Right ventricle myocardium superior (tissue), 1 donor: ENCODE measurements around the gene NPHS1. TPM values are rescaled to one million over a fixed set of nuclear protein-coding genes. Genes with fewer than 3 reads are reported as not detected.
"Not testable (repeated sequence)": the region's sequence is repeated elsewhere in the genome, so short reads cannot be mapped to it uniquely, and the experiment has no call there.

Source experiments
- ATAC-seq: fragments of 200-7000 bp; cut with Tn5 transposase; one replicate; pipeline ENCODE4 v1.9.1; 2020; ENCODE audit warnings: mild to moderate bottlenecking; ENCODE audit not compliant: poor library complexity
- DNase-seq: peaks from one replicate; pipeline ENCODE4 v3.0.0-alpha.2; 2020
- intact Hi-C: fragments of 100-400 bp; cut with DNase I; formaldehyde crosslinking; loops from one replicate; pipeline ENCODE4 v1.11.2; 2022
- long read RNA-seq: library from polyadenylated mRNA; unstranded; transcript quantifications from one replicate; pipeline ENCODE4 v2.0.0, GENCODE V29; 2021
- total RNA-seq: library from RNA; stranded (reverse); fragmentation: NEBNext Ultra II Directional; extraction: Animal tissue kit (Norgen Biotek cat#: 25700); gene quantifications from one replicate; pipeline ENCODE4 v1.2.1, GENCODE V29; 2021
- donor health status: DM: no; HTN: yes; CAD: no; lungs with severe emphysema.

The NPHS1 gene, protein sequence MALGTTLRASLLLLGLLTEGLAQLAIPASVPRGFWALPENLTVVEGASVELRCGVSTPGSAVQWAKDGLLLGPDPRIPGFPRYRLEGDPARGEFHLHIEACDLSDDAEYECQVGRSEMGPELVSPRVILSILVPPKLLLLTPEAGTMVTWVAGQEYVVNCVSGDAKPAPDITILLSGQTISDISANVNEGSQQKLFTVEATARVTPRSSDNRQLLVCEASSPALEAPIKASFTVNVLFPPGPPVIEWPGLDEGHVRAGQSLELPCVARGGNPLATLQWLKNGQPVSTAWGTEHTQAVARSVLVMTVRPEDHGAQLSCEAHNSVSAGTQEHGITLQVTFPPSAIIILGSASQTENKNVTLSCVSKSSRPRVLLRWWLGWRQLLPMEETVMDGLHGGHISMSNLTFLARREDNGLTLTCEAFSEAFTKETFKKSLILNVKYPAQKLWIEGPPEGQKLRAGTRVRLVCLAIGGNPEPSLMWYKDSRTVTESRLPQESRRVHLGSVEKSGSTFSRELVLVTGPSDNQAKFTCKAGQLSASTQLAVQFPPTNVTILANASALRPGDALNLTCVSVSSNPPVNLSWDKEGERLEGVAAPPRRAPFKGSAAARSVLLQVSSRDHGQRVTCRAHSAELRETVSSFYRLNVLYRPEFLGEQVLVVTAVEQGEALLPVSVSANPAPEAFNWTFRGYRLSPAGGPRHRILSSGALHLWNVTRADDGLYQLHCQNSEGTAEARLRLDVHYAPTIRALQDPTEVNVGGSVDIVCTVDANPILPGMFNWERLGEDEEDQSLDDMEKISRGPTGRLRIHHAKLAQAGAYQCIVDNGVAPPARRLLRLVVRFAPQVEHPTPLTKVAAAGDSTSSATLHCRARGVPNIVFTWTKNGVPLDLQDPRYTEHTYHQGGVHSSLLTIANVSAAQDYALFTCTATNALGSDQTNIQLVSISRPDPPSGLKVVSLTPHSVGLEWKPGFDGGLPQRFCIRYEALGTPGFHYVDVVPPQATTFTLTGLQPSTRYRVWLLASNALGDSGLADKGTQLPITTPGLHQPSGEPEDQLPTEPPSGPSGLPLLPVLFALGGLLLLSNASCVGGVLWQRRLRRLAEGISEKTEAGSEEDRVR (N-terminal part only)
- not detected for total RNA-seq
- long read RNA-seq, result 0 reads

DNA sequence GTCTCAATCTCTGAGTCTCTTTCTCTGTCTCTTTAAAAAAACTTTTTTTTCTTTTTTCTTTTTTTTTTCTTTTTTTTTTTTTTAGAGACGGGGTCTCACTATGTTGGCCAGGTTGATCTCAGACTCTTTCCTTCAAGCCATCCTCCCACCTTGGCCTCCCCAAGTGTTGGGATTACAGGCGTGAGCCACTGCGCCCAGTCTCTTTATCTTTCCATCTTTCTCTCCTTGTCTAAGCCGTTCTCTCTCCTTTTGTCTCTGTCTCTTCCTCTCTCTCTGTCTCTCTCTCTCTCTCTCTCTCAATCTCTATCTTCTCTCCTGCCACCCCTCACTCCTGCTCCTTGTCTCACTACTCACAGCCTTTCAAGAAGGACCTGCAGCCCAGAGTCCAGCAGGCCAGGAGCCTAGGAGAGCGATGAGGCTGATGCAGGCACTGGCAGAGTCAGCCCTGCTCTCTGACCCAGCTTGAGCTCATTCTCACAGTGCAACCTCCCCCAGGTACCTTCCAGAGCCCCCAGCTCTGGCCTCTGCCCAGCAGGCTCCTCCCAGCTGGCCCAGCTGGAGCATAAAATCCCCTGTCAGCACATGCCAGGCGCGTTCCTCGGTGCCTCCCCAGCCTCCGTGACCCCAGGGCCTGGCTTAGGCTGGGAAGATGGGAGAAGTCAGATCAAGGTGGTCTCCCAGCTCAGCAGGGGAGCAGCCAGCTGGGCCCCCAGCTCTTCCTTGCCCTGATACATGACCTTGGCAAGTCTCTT is at the start of gene NPHS1:
TSS of gene NPHS1 (minus strand) at position 476 of the 752 bp plus-strand sequence. CDS start 667 bp downstream, outside the sequence.
- ATAC-seq (no peak), DNase-seq (no peak)
- intact Hi-C loops, result no loop called here

DNA sequence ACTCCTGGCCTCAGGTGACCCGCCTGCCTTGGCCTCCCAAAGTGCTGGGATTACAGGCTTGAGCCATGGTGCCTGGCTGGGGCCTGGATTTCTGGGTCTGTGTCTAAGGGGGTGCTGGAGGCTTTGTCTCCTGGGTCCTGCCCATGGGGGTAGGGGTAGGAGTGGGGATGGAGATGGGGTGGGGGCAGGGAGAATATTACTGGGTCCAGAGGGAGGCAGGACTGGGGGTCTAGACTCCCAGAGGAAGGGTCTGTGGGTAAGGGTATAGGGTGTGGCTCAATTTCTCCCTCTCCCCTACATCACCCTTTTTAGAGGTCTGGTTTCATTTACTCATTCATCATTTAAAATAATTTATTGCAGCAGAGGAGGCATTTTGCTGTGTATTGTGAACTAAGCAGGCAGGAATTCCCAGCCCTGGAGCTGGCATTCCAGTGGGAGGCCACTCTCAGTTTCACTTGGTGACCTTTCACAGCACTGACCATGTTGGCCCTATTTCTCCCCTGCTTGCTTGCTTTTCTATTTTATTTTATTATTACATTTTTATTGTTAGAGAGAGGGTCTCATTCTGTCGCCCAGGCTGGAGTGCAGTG is 48.8 kb upstream of the NPHS1 start:
- no peak for DNase-seq
- intact Hi-C loops, result no loop called here
- ATAC-seq, result no peak

GRCh38 chr19:35899547-35900214 is 47.4 kb upstream of the NPHS1 start:
- intact Hi-C loops, result no loop called here
- DNase-seq, result peak; percentile 90
- peak; percentile 92 for ATAC-seq

DNA sequence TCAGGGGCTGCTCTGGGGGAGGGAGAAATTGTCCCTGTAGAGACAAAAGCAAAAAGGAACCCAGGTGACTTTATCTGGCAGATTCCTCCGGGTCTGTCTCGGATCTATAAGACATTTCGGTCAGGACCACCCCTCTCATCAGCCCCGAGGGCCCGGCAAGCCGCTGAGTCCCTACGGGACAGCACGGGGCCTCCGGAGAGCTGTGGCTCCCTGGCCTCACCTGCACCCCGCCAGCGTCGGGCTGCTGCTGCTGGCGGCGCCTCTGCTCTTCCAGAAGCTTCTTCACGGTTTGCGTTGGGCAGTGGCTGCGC is 46.1 kb upstream of the NPHS1 start:
- intact Hi-C loops, result no loop called here
- ATAC-seq (peak; percentile 2), DNase-seq (no peak)

- intact Hi-C loops, result no loop called here
- DNase-seq (no peak), ATAC-seq (no peak)
These were observed 45.6 kb upstream of the NPHS1 start for GRCh38 chr19:35897706-35898451.

- intact Hi-C loops, result no loop called here
- ATAC-seq (no peak), DNase-seq (no peak)
These were observed 44.3 kb upstream of the NPHS1 start for GRCh38 chr19:35896643-35897040.

- intact Hi-C loops, result no loop called here
These were observed 43.8 kb upstream of the NPHS1 start for GRCh38 chr19:35895911-35896642.

DNA sequence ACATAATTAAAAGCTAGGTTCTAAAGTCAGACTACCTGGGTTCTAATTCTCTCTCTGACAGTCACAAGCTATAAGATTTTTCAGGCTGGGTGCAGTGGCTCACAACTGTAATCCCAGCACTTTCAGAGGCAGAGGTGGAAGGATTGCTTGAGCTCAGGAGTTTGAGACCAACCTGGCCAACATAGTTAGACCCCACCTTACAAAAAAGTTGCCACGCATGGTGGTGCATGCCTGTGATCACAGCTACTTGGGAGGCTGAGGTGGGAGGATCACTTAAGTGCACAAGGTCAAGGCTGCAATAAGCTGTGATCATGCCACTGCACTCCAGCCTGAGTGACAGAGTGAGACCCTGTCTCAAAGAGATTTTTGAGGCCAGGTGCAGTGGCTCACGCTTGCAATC is 42.0 kb upstream of the NPHS1 start:
- DNase-seq, result no peak
- intact Hi-C loops, result no loop called here
- ATAC-seq, result no peak

More at GRCh38 chr19:35895911-35896642, 43.8 kb upstream of the NPHS1 start:
- DNase-seq, result no peak
- ATAC-seq, result no peak

DNA sequence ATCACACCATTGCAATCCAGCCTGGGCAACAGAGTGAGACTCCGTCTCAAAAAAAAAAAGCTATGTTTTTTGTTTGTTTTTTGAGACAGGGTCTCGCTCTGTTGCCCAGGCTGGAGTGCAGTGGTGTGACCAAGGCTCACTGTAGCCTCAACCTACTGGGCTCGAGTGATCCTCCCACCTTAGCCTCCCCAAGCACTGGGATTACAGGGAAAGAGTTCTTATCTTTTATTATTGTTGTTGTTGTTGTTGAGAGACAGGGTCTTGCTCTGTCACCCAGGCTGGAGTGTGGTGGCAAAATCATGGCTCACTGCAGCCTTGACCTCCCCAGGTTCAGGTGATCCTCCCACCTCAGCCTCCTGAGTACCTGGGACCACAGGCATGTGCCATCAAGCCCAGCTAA is 39.5 kb upstream of the NPHS1 start:
- intact Hi-C loops, ATAC-seq, DNase-seq: not testable (repeated sequence)

DNA sequence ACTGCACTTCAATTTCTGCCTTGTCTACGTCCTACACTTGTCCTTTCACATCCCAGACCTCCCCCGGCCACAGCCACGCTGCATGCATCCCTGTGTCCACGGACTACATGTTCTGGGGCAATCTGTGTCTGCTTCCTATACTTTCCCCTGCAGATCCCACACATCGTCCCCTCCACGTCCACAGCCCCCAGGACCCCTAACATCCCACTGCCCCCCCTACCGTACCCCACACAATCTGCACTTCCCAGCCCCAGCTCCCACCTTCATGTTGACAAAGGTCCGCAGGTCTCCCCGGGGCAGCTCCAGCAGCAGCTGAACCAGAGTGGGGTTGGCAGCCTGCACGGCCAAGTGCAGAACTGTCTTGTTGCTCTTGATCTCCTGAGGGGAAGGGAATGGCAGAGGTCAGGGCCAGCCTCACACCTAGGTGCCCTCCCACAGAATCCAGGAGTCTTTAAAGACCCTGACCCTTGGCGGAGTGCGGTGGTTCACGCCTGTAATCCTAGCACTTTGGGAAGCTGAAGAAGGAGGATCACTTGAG is 37.9 kb upstream of the NPHS1 start:
- ATAC-seq (no peak), DNase-seq (no peak)
- intact Hi-C loops, result no loop called here

DNA sequence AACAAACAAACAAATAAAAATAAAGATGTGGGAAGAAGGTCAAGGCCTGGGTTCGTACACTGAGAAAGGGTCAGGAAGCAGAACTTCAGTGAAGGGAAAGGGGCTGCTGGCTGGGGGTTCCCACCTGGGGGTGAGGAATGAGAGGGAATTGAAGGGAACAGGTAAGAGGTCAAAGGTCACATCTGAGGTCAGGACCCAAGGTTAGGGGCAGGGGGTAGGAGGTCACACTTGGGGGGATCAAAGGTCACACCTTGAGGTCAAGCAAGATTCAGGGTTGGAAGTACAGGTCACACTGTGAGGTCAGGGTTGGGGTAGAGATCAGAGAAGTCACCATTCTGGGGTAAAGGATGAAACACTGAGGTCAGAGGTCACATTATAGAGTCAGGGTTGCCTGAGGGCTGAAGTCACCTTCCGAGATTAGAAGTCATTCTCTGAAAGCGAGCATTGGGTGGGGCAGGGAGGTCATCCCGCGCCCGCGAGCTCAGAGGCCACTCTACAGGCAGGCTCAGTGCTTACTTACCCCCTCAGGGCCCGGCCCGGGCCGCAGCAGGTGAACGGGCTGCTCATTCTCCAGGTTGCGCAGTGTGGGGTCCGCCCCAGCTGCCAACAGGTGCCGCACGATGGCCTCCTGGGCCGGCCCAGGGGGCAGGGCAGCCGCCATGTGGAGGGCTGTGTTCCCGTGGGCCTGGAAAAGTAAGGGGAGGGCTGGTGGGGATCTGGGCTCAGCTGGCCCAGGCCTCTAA is 37.2 kb upstream of the NPHS1 start:
- no peak for ATAC-seq
- intact Hi-C loops, result no loop called here
- DNase-seq, result no peak

DNA sequence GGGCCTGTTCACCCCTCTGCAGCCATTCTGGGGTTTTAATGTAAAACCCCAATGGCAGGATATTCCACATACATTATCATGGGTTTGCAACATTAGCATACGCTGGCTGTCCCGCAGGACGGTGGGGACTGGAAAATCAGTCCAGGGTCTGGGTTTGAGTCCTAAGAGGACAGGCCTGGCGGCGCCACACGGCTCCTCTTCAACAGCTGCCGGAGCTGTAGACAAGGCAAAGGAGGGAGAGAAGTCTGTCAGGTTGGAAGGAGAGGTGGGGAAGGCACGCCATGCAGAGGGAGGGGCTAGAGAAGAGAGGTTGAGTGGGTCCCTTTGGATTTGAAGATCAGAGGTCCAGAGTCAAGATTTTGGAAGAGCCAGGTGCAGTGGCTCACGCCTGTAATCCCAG is 36.1 kb upstream of the NPHS1 start:
- DNase-seq (no peak), ATAC-seq (no peak)
- intact Hi-C loops, result no loop called here

GRCh38 chr19:35887197-35887596 is 34.9 kb upstream of the NPHS1 start:
- no peak for DNase-seq
- intact Hi-C loops, result no loop called here
- ATAC-seq, result no peak

DNA sequence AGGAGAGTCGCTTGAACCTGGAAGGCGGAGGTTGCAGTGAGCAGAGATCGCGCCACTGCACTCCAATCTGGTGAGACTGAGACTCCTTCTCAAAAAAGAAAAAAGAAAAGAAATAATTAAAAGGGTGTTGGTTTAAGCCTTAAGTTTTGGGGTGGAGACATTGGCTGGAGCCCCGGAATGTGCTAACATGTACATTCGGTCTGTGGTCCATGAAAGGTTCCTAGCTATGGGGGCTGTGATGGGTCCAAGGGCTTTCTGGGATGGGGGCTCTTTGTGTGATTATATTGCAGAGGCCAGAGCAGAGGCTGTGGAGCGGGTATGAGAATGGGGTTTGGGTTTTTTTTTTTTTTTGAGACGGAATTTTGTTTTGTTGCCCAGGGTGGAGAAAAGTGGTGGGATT is 33.6 kb upstream of the NPHS1 start:
- intact Hi-C loops, result no loop called here
- ATAC-seq (no peak), DNase-seq (no peak)

DNA sequence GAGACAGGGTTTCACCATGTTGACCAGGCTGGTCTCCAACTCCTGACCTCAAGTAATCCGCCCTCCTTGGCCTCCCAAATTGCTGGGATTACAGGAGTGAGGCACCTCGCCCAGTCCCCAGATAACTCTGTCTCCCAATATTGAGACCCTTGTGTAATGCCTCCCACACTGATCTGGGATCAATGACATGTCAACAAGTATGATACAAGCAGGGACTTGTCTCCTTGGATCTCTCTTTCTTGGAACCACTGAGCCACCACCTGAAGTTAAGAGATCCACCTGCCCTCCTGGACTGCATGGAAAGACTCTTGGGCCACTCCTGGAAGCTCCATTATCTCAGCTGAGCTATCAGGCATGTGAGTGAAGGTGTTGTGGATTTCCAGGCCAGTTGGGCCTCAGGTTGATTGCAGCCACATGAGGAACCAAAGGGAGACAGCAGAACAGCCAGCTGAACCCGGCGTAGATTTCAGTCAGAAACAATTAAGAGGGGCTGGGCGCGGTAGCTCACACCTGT is 33.0 kb upstream of the NPHS1 start:
- ATAC-seq (no peak), DNase-seq (no peak)
- intact Hi-C loops, result no loop called here
